GM12875 (cell line): Measurements from ENCODE around the gene MEX3A.
A peak's percentile ranks its signal among the peaks of the same experiment; 100 is the strongest.
"Not testable (repeated sequence)": the region's sequence is repeated elsewhere in the genome, so short reads cannot be mapped to it uniquely, and the experiment has no call there.

Experiments used
- H3K4me3 ChIP-seq: one replicate; pipeline ENCODE4 v1.5.1; 2011; ENCODE audit warnings: low read depth, low read length, control low read depth
- TF ChIP-seq, protein P1 (sequence below): IDR thresholded peaks from 2 replicates; pipeline ENCODE4 v1.5.1; 2011; ENCODE audit warnings: low read depth, mild to moderate bottlenecking, control low read depth, inconsistent platforms, low read length, moderate library complexity, borderline replicate concordance; ENCODE audit not compliant: insufficient read depth

The MEX3A gene

DNA sequence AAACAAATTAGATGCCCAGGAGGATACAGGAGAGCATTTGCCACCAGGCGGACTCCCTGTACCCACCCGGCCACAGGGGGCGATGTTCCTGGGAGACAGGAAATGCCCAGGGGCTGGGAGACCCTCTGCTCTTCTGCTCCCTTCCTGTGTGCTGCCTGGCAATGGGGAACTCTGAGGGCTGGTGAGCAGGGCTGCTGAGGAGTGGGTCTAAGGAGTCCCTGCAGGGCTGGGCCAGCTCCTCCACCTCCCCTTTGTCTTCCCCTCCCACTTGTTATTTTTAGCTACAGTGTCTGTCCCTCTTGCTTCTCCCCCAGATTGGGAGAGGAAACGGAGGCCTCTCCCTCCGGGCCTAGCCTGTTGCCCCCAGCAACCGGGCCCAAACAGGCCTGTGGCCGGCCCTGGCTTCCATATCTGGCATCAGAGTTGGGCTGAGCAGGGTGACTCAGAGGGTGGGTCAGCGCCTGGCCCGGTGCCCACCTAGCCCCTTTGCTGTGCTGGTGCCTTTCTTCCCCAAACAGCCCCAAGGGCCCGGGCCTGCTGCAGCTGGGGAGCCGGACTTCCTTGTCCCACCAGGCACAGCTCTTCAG lies 43.9 kb upstream of the MEX3A start:
- peak overlapping the region; percentile 34 for H3K4me3 ChIP-seq
- TF ChIP-seq, protein P1, sequence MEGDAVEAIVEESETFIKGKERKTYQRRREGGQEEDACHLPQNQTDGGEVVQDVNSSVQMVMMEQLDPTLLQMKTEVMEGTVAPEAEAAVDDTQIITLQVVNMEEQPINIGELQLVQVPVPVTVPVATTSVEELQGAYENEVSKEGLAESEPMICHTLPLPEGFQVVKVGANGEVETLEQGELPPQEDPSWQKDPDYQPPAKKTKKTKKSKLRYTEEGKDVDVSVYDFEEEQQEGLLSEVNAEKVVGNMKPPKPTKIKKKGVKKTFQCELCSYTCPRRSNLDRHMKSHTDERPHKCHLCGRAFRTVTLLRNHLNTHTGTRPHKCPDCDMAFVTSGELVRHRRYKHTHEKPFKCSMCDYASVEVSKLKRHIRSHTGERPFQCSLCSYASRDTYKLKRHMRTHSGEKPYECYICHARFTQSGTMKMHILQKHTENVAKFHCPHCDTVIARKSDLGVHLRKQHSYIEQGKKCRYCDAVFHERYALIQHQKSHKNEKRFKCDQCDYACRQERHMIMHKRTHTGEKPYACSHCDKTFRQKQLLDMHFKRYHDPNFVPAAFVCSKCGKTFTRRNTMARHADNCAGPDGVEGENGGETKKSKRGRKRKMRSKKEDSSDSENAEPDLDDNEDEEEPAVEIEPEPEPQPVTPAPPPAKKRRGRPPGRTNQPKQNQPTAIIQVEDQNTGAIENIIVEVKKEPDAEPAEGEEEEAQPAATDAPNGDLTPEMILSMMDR: peak; percentile 59; the same call in 1 of the 2 replicates

DNA sequence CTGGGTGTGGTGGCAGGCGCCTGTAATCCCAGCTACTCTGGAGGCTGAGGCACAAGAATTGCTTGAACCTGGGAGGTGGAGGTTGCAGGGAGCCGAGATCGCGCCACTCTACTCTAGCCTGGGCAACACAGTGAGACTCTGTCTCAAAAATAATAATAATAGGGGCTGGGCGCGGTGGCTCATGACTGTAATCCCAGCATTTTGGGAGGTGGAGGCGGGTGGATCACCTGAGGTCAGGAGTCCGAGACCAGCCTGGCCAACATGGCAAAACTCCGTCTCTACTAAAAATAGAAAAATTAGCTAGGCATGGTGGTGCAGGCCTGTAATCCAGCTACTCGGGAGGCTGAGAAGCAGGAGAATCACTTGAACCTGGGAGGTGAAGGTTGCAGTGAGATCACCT lies 43.3 kb upstream of the MEX3A start:
- not testable (repeated sequence) for H3K4me3 ChIP-seq

DNA sequence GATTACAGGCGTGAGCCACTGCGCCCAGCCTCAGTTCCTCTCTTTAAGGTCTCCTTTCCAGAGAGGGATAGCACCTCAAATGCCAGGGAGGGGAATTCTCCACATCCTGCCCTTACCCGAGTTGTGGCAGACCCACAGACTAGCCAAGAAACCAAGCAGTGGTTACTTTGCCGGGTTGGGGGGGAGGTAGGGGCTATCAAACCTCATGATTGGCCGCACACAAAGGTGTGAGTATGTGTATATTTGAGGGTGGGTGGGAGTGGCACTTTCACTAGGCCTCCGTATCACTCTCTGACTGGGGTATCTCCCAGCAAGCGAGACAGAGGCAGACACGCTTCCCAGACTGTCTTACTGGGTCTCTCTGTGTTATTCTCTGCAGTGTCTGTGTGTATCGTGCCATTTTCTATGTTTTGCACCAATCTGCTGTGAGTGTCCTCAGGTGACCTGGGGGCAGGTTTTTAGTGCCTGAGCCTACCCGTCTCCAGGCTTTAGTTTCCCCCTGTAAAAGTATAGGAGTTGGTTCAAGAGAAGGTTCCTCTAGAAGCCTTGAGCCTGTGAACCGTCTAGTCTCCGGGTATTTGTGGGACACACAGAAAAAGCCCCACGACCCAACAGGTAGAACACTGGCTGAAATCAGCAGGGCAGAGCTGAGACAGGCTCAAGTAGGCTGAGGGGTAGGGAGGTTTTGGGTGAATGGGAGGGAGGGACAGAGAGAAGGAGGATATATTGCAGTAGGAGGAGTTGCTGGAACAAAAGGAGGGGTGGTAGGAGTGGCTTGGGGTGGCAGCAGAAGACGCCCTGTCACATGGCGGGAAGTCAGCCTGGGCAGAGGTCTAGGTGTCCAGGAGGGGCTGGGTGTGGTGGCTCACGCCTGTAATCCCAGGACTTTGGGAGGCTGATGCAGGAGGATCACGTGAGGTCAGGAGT lies 42.6 kb upstream of the MEX3A start:
- no peak overlapping the region for H3K4me3 ChIP-seq
- TF ChIP-seq, protein P1: no peak

- TF ChIP-seq, protein P1: 0 out of 2 replicates have a peak, but pooled peaks have one; percentile 5
- no peak overlapping the region for H3K4me3 ChIP-seq
These were observed 41.3 kb upstream of the MEX3A start for GRCh38 chr1:156123356-156124196.

GRCh38 chr1:156122519-156123355 lies 40.5 kb upstream of the MEX3A start:
- H3K4me3 ChIP-seq: no peak overlapping the region
- TF ChIP-seq, protein P1: no peak

GRCh38 chr1:156122086-156122485 lies 39.8 kb upstream of the MEX3A start:
- TF ChIP-seq, protein P1: no peak
- H3K4me3 ChIP-seq: no peak overlapping the region

- TF ChIP-seq, protein P1: no peak
- H3K4me3 ChIP-seq: no peak overlapping the region
These were observed 39.2 kb upstream of the MEX3A start for GRCh38 chr1:156121457-156121856.

GRCh38 chr1:156121005-156121404 lies 38.7 kb upstream of the MEX3A start:
- H3K4me3 ChIP-seq: not testable (repeated sequence)
